CD4-positive, alpha-beta T cell treated with Interferon gamma for 1 hour (primary cell): ENCODE data around the gene ATG14.
"Not testable (repeated sequence)": the region's sequence is repeated elsewhere in the genome, so short reads cannot be mapped to it uniquely, and the experiment has no call there.

Experiments used
- DNase-seq: peaks from one replicate; pipeline ENCODE4 v3.0.0-alpha.2; 2020

Gene ATG14

DNA sequence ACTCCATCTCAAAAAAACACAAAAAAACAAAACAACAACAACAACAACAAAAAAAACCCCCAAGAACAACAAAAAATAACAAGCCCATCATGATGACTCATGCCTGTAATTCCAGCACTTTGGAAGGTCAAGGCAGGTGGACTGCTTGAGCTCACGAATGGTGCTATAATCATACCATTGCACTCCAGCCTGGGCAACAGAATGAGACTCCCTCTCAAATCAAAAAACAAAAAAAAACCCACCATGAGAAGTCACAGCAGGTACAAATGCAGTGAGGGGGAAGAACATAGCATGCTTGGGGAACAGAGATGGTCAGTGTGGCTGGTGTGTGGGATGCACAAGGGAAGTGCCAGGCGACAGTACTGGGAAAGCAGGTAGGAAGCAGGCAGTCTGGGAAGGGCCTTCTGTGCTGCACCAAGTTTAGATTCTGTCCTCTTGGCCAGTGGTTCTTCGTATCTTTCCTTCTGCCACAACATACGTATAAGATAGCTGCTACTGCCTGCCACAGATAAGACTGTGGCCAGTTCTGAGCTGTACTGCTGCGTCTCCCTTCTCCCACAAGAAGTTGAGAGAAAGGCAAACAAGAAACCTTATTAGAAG lies 28.0 kb downstream of the ATG14 start:
- DNase-seq = no peak

DNA sequence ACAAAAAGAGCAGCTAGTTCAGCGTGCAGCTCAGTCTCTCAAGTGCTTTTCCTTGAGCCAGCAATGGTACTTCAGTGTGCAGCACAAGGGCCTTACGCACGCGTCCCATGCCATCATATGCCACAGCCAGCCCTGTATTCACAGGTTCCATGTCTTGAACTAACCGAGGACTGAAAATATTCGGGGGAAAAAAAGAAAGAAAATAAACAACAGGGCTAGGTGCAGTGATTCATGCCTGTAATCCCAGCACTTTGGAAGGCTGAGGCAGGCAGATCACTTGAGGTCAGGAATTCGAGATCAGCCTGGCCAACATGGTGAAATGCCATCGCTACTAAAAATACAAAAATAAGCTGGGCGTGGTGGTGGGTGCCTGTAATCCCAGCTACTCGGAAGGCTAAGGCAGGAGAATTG lies 28.6 kb downstream of the ATG14 start:
- not testable (repeated sequence) for DNase-seq

DNA sequence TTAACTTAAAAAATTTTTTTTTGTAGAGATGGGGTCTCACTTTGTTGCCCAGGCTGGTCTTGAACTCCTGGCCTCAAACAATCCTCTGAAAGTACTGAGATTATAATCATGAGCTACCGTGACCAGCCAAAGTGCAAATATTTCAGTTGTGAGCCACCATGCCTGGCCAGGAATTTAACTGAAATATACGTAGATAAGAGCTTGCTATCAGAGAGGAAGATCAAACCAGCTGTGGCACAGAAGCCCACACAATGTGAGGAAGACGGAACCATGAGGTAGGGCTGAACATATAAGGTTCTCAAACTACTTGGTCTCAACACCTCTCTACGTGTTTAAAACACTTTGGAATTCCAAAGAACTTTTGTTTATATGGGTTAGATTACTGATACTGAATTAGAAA lies 29.1 kb downstream of the ATG14 start:
- DNase-seq = no peak

DNA sequence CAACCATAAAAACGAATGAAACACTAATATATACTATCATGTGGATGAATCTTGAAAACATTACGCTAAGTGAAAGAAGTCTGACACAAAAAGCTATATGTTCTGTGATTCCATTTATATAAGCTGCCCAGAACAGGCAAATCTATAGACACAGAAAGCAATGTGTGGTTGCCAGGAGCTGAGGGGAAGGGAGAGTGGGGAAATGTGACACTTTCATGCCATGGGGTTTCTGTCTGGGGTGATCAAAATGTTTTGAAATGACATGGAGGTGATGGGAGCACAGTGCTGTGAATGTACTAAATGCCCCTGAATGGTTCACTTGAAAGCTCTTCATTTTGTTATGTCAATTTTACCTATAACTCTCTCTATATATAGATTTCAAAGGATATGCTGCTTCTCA lies 30.1 kb downstream of the ATG14 start:
- DNase-seq = no peak

DNA sequence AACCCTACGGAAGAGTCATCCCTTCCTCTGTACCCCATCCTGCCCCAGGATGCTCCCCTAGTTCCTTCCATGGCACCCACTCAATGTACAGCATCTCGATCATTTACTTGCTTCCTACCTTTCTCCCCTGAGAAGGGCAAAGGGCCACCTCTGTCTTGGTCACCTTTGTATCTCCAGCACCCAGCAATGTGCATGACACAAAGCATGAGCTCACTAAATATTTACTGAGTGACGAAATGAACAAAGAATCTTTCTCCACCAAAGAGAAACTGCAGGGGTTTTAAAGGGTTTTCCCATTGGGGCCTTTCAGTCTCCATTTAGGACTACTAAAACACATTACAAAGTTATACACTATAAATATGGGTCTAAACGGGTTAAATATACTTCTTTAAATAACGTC lies 30.6 kb downstream of the ATG14 start:
- no peak for DNase-seq

DNA sequence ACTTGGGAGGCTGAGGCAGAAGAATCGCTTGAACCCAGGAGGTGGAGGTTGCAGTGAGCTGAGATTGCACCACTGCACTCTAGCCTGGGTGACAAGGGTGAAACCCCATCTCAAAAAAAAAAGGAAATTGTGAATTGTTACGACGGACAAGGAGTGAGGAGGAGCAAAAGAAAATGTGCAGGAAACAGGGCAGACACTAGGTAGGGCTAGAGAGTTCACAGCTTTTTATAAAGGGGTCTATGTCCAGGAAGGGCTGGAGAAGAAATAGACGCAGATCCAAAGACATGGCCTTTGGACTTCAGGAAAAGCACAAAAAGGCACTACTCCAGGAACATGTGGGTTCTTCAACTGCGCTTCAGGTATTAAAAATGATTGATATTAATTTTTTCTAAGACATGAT lies 34.4 kb downstream of the ATG14 start:
- no peak for DNase-seq

DNA sequence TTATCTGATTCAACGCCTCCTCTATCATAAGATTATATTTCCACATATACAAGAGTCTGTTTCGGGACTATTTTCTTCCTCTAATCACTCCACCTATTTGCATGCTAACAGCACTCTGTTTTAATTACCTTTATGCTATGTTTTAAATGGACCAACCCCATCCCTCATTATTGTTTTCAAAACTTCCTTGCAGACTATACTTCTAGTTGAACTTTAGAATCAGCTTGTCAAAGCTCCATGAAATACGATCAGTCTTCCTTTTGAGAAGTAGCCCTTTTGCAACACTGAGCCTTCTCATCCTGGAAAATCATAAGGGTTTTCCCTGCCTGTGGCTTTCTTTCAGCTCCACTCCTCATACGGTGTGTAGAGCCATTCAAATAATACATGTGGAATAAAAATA lies 36.9 kb downstream of the ATG14 start:
- no peak for DNase-seq

DNA sequence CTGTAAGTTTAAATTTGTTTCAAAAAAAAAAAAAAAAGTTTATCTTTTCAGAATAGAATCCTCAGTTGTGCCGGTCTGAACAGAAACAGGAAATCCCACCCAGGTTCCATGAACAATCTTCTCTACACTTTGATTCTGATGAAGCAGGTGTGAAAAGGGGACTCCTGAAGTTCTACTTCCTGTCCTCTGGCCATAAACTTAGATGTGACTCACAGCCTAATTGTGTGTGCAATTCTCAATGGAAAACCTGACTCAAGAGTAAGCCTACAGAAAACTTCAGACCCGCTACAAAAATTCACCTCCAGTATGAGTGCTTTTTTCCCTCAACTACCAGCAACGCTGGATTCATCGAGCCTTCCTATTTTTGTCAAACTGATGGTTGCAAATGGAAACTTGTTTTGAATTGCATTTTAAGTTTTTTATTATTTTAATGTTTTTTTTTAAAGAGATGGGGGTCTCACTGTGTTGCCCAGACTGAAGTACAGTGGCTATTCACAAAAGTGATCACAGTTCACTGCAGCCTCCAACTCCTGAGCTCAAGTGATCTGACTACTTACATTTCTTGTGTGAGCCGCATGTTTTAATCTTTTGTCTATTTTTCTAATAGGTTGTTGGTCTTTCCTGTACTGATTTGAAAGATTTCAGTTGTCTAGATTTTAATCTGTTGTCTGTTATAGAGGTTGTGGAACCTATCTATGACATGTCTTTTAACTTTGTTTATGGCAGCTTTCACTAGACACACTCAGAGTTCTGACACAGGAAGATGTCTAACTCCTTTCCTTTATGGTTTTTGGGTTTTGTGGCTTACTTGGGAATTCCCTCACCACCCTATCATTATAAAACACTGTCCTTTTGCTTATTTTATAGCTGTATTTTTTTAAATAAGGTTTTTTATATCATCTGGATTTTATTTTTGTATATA lies 37.6 kb downstream of the ATG14 start:
- DNase-seq = no peak

DNA sequence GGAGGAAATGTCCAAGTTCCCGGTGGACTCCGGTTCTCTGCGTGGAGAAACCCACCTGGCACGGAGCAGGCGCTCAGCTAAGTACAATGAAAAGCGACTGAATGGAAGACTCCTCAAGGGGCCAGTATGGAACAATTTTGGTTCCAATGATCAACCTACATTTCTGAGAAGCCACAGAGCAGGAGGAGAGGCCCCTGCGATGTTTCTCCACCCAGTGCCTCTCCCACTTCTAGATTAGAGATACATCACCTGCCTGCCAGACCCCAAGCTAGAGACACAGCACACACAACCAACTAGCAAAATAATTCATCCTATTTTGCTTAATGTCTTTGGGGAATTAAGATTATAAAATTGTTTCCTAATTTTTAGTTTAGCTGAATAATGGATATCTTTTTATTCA lies 38.8 kb downstream of the ATG14 start:
- no peak for DNase-seq

DNA sequence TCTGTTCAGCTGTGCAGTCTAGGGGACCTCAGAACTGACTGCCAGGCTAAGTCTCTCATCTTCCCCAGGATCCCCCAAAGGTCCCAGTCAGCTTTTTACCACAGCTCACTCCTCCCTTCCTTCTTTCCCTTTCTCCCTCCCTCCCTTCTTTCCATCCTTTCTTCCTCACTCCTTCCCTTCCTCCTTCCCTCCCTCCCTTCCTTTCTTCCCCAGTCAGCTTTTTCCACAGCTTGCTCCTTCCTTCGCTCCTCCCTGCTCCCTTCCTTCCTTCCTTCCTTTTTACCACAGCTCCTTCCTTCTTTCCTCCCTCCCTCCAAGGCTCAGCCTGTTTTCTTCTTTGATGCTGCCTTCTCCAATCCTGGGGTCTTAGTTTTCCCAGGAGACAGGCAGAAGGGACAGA lies 39.2 kb downstream of the ATG14 start:
- DNase-seq = no peak

DNA sequence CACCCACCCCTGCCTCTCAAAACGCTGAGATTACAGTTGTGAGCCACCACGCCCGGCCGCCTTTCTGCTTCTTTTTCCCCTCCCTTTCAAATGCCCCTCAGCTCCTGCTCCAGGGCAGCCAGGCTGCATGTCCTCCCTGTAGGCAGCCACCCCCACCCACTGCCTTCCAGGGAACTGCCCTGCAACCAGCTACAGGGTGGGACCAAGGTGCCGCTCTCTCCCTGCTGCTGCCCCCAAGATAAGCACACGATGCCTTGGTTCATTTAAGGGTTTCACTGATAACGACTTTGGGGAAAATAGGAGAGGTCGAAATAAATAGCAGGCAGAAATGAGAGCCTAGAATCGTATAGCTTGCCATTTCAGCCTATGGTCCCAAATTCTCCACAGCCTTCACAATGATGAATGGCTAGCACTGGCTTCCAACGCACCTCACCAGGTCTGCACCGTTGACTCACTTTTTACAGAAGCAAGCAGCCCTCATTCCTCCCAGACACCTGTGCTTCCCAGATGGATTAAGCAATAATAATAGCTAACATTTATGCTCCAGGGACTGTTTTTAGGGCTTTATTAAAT lies 40.7 kb downstream of the ATG14 start:
- DNase-seq = no peak

DNA sequence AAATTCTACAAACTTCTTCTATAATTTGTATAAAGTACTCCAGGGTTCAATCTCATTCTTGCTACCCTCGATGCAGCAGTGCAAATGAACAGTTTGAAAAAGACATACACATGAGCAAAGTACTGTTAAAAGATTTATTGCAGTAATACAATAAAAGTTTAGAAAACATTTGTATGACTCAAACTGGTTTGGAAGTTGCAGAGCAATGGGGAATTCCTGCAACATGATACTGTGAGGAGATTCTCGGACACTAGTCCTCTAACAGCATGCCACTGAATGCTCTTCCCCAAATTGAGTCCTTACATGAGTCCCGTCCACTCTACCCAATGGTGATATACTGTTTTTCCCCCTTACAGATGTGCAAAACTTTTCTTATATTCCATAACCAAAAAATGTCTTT lies 45.4 kb downstream of the ATG14 start:
- no peak for DNase-seq

DNA sequence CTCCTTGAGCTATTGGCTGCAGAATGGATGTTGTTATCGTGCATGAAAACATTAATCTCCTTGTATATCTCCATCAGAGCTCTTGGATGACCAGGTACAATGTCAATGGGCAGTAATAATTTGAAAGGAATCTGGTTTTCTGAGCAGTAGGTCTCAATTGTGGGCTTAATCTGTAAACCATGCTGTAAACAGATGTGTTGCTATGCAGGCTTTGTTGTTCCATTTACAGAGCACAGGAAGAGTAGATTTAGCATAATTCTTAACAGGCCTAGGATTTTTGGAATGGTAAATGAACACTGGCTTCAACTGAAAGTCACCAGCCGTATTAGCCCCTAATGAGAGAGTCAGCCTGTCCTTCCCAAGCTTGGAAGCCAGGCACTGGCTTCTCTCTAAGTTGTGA lies 50.4 kb downstream of the ATG14 start:
- DNase-seq = no peak

DNA sequence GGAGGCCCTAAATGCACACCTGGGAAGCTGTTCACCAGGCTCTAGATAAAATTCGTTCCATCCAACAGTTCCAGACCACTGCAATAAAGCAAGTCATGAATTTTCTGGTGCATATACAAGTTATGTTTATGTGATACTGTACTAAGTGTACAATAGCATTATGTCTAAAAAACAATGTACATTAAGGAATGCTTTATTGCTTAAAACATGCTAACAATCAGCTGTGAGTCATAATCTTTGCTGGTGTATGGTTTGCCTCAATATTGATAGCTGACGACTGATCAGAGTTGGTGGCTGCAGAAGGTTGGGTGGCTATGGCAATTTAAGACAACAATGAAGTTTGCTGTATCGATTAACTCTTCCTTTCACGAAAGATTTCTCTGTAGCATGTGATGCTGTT lies 52.3 kb downstream of the ATG14 start:
- no peak for DNase-seq

DNA sequence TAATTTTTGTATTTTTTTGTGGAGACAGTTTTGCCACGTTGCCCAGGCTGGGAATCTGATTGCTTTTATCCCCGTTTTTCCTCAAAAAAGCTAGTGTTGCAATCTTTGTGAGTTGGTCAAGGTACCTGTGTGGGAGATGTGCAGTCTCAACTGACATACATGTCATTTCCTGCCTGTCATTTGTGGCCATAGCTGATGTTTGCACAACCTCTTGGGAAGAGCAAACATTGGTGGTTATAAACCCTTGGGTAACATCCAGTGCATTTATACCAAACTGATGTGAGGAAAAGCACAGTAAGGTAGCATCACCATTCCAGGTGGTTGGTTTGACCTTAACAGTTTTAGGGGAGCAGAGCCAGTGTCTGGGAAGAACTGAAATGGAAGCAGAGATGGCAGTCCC lies 54.7 kb downstream of the ATG14 start:
- no peak for DNase-seq

DNA sequence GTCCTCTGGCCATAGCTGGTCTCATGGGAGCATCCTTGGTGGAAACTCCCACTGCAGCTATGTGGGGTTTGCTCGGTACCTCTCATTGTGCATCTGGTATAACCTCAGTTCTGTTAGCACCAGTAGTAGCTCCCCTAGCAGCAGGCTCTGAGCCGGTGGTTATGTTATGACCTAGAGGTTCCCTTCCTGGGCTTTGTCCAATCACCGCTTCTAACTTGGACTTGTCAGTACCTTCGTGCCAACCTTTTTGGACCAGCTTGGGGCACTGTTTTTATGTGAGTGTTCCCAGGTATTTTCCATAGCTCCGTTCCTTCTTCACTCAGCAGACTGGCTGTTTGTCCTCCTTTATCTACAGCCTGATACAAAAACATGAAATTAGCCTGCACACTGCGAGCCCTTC lies 55.7 kb downstream of the ATG14 start:
- no peak for DNase-seq

DNA sequence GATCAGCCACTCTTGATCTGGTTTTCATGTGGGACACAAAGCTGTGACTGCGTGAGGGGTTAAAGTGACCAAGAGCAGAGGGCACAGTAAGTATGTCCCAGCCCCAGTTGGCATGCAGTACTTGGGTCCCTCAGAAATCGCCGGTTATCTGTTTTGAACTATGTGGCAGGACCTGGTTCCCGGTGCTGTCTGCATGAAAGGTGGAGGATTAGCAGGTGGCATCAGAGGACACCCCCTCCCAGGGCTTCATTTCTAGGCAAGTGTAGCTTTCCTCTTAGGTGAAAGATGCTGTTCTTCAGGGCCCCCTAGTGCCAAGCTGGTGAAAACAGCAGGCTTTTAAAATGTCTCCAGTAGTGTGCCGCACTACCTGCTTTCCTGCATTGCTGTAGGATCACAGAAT lies 57.1 kb downstream of the ATG14 start:
- peak; percentile 64 for DNase-seq

DNA sequence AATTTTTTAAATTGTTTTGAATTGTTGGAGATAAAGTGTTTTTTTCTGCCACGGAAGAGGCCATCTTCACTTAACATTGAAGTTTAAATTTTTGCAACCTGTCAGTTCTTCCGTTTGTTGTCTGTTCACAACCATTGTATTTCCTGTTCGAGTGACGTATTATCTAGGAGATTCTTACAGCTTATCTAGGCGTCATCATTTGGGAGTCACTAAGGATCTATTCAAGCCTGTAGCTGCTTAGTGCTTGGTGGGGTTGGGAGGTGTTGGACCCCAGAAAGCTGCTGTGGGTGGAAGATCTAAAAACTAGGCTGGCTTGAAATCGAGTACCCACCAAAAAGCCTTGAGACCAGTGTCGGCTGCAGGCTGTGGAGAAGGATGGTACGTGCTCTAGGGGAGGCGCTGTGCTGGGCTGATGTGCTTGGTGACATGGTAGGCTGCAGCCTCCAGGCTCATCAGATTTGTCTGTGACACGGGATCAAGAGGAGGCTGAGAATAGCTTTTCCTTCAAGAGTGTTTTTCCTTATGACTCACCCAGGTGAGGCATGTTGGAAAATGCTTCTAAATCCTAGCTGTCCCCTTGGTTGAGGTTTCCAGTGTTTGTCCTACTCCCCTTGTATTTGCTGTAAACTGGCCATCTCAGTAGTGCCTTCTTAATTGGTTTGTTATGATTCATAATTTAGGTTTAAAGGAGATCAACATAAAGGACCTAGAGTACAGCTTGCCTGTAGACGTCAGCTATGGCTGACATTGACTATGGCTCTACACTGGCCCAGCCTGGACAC lies 57.8 kb downstream of the ATG14 start:
- peak; percentile 6 for DNase-seq

DNA sequence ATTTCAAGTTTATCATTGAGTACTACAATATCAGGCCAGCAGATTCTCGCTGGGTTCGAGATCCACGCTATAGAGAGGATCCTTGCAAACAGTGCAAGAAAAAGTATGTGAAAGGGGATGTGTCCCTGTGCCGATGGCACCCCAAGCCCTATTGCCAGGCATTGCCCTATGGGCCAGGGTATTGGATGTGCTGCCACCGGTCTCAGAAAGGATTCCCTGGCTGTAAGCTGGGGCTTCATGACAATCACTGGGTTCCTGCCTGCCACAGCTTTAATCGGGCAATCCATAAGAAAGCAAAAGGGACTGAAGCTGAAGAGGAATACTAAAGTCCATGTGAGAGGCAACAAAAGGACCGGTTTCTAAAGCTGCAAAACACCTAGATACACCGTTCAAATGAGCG lies 59.4 kb downstream of the ATG14 start:
- DNase-seq = no peak

DNA sequence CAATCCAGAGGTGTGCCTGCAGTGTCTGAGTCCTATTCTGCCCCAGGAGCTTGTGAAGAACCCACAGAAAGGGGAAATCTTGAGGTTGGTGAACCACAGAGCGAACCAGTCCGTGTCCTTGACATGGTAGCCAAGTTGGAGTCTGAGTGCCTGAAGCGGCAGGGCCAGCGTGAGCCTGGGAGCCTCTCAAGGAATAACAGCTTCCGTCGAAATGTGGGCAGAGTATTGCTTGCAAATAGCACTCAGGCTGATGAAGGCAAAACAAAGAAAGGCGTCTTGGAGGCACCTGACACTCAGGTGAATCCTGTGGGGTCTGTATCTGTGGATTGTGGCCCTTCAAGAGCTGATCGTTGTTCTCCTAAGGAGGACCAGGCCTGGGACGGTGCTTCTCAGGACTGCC lies 60.5 kb downstream of the ATG14 start:
- no peak for DNase-seq

DNA sequence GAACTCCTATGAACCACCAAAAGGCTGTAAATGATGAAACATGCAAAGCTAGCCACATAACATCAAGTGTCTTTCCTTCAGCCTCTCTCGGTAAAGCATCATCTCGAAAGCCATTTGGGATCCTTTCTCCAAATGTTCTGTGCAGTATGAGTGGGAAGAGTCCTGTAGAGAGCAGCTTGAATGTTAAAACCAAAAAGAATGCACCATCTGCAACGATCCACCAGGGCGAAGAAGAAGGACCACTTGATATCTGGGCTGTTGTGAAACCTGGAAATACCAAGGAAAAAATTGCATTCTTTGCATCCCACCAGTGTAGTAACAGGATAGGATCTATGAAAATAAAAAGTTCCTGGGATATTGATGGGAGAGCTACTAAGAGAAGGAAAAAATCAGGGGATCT lies 61.2 kb downstream of the ATG14 start:
- DNase-seq = no peak

DNA sequence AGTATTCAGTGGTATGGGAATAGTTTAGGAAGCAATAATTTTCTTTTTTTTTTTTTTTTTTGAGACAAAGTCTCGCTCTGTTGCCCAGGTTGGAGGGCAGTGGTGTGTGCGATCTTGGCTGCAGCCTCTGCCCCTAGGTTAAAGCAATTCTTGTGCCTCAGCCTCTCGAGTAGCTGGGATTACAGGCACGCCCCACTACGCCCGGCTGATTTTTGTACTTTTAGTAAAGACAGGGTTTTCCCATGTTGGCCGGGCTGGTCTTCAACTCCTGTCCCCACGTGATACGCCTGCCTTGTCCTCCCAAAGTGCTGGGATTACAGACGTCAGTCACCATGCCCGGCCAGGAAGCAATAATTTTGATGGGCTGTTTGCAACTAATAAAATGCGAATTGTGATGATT lies 62.1 kb downstream of the ATG14 start:
- DNase-seq = no peak

DNA sequence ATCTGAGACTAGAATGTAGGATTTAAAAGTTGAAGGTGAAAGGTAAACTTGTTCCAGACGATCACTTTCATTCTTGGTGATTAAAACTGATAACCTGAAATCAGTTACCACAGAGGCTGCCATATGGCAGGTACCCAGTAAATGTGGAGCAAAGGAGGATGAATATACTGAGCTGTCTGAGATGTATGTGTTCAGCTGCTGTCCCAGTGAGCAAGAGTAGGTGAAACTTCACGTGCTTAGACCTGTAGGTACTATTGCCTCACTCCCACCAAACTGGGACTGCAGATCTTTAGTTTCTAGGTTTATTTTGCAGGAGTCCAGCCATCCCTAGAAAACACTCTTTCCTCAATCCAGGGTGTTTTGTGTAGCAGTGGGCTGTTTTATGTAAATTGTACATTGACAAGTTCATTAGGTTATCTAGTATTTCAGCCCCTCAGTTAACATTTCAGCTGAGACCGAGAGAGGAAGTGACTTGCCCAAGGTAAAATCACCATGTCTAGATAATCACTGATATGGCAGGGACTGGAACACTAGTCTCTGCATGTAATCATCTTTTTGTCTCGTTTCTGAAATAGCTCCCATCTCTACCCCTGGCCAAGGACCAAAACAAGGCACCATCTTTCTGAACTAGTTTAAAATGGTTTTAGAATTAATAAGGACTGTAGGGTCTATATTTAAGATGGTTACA lies 62.7 kb downstream of the ATG14 start:
- DNase-seq = no peak
